Measurements from ENCODE around the gene STAG1.
"Not testable (repeated sequence)": the region's sequence is repeated elsewhere in the genome, so short reads cannot be mapped to it uniquely, and the experiment has no call there.

STAG1 gene

DNA sequence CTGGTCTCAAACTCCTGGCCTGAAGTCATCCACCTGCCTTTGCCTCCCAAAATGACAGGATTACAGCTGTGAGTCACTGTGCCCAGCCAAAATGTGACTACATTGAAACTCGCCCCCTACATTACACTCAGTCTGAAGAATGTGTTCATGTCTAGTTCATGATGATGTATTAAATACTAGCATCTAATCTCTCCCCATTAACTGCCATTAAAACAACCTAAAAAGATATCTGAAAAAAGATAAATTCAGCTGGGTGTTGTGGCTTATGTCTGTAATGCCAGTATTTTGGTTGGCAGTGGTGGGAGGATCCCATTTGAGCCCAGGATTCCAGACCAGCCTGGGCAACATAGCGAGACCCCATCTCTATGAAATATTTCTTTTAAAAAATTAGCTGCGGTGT is 342.6 kb downstream of the STAG1 start:
- H3K9me3 ChIP-seq (ENCODE audit: control insufficient read depth, insufficient read depth, low read length), result no peaks in the 10 kb centered on the region

DNA sequence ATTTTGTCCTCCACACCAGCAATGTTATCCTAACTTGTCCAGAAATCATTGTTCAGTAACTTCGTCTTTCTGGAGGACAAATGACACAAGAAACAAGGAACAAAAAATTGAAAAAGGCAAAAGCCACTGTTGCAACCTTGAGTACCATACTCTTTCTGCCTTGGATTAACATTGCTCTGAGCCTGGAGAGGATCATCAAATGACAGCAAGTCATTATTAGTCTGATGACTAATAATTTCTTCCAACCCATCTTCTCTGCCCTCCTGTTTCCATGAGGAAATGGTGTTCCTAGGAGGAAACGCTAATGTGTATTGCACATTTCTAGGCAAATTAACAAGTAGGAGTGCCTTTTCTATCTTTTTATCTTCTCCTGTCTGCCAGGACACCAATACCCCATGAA is 348.1 kb downstream of the STAG1 start:
- H3K9ac ChIP-seq (ENCODE audit: low read depth, low read length), result no peak overlapping the region
- H3K4me3 ChIP-seq (ENCODE audit: low read depth, low read length), result no peak overlapping the region

More for the DNA sequence above, 342.6 kb downstream of the STAG1 start:
- Histone ChIP-seq H3K4me1 (ENCODE audit: control insufficient read depth, insufficient read depth, low read length) (no peaks in the 10 kb centered on the region), H3K4me3 (ENCODE audit: low read depth, low read length) (no peak overlapping the region), H3K9ac (ENCODE audit: low read depth, low read length) (no peak overlapping the region), H3K27me3 (ENCODE audit: control insufficient read depth, insufficient read depth, low read length) (no peaks in the 10 kb centered on the region), H3K36me3 (ENCODE audit: control insufficient read depth, insufficient read depth, low read length) (no peaks in the 10 kb centered on the region)

DNA sequence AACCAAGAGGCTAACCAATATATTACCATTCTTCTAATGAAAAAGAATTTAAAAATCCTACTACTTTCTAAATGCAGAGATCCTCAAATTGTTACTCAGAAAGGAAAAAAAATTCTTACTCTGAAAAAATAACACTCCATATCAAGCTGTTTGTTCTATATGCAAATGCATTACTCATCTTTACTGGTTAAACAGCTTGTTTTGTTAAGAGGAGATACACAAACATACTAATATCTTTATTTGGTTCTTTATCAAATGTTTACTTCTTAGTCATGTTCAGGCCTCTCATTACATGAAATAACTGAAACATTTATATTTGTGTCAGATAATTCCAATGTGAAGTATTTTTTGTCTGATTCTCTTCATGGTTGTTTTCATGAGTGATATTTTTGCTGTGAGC is 355.3 kb downstream of the STAG1 start:
- no peaks in the 10 kb centered on the region for H3K9me3 ChIP-seq (ENCODE audit: control insufficient read depth, insufficient read depth, low read length)
- H3K4me3 ChIP-seq (ENCODE audit: low read depth, low read length), result no peak overlapping the region
- H3K27me3 ChIP-seq (ENCODE audit: control insufficient read depth, insufficient read depth, low read length), result no peaks in the 10 kb centered on the region
- no peak overlapping the region for H3K9ac ChIP-seq (ENCODE audit: low read depth, low read length)
- no peaks in the 10 kb centered on the region for H3K4me1 ChIP-seq (ENCODE audit: control insufficient read depth, insufficient read depth, low read length)
- no peaks in the 10 kb centered on the region for H3K36me3 ChIP-seq (ENCODE audit: control insufficient read depth, insufficient read depth, low read length)

More for the DNA sequence above, 348.1 kb downstream of the STAG1 start:
- Histone ChIP-seq H3K4me1 (ENCODE audit: control insufficient read depth, insufficient read depth, low read length) (no peaks in the 10 kb centered on the region), H3K36me3 (ENCODE audit: control insufficient read depth, insufficient read depth, low read length) (no peaks in the 10 kb centered on the region), H3K27me3 (ENCODE audit: control insufficient read depth, insufficient read depth, low read length) (no peaks in the 10 kb centered on the region), H3K9me3 (ENCODE audit: control insufficient read depth, insufficient read depth, low read length) (no peaks in the 10 kb centered on the region)

DNA sequence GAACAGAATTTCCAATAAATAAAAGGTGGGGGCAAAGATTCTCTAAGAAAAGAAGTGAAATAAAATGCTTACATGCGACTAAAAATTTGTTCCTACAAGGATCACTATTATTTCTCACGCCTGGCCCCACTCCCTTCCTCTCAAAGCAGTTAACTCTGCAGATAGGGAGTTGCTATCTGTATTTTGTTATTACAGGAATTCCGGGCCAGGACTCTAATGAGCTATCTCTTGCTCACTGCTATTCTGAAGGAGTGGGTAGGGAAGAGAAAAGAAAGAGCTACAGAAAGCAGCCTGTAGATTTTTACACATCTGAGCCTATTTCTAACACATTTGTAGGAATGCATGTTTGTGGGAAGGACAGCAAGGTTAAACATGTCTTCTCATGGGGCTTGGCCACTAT is 361.6 kb downstream of the STAG1 start:
- no peak overlapping the region for H3K9ac ChIP-seq (ENCODE audit: low read depth, low read length)
- H3K27me3 ChIP-seq (ENCODE audit: control insufficient read depth, insufficient read depth, low read length), result no peaks in the 10 kb centered on the region
- H3K4me3 ChIP-seq (ENCODE audit: low read depth, low read length), result no peak overlapping the region
- no peaks in the 10 kb centered on the region for H3K9me3 ChIP-seq (ENCODE audit: control insufficient read depth, insufficient read depth, low read length)
- no peaks in the 10 kb centered on the region for H3K4me1 ChIP-seq (ENCODE audit: control insufficient read depth, insufficient read depth, low read length)
- no peaks in the 10 kb centered on the region for H3K36me3 ChIP-seq (ENCODE audit: control insufficient read depth, insufficient read depth, low read length)

DNA sequence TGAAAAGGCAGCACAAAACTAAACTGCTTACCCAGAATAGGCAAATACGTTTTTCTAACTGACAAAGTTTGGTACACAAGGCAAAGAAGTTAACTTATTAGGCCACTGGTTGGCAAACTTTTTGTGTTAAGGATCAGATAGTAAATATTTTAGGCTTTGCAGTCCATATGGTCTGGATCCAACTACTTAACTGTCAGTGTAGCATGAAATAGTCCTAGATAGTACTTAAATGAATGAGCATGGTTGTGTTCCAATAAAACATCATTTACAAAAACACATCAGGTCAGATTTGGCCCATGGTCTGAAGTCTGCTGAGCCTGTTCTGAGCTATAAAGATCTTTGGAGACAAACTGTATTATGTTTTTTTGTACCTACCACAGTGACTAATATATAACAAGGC is 365.1 kb downstream of the STAG1 start:
- Histone ChIP-seq H3K9ac (ENCODE audit: low read depth, low read length) (no peak overlapping the region), H3K4me3 (ENCODE audit: low read depth, low read length) (no peak overlapping the region), H3K4me1 (ENCODE audit: control insufficient read depth, insufficient read depth, low read length) (no peaks in the 10 kb centered on the region), H3K27me3 (ENCODE audit: control insufficient read depth, insufficient read depth, low read length) (no peaks in the 10 kb centered on the region), H3K9me3 (ENCODE audit: control insufficient read depth, insufficient read depth, low read length) (no peaks in the 10 kb centered on the region), H3K36me3 (ENCODE audit: control insufficient read depth, insufficient read depth, low read length) (no peaks in the 10 kb centered on the region)

DNA sequence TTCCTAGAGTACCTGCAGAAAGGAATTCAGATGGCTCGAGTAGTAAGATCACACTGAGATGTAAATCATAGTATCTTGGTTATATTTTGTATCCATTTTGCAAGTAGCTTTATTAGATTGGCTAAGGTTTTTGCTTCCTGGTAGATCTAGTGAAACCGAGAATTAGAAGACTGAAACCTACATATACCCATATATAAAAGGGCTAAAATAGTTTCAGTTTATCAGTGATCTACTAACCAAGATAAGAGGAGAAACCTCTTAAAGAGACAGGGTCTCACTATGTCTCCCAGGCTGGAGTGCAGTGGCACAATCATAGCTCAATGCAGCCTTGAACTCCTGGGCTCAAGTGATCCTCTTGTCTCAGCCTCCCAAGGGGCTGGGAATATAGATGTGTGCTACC is 366.7 kb downstream of the STAG1 start:
- Histone ChIP-seq H3K36me3 (ENCODE audit: control insufficient read depth, insufficient read depth, low read length) (no peaks in the 10 kb centered on the region), H3K4me3 (ENCODE audit: low read depth, low read length) (no peak overlapping the region), H3K9ac (ENCODE audit: low read depth, low read length) (no peak overlapping the region), H3K9me3 (ENCODE audit: control insufficient read depth, insufficient read depth, low read length) (no peaks in the 10 kb centered on the region), H3K4me1 (ENCODE audit: control insufficient read depth, insufficient read depth, low read length) (no peaks in the 10 kb centered on the region), H3K27me3 (ENCODE audit: control insufficient read depth, insufficient read depth, low read length) (no peaks in the 10 kb centered on the region)

DNA sequence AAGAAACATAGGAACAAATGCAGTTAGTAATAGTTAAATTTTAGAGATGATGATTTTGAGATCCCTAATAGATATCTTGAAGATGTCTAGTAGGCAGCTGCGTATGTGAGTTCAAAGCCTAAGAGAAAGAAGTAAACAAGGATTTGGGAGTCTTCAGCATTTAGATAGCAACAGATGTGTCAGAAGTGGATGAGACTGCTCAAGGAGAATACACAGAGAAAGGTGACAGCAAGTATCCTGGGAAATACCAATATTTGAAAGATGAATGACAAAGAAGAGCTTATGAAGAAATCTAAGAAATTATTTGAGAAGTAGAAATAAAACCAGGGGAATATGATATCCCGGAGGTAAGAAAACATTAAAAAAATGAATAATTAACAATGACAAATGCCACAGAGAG is 371.1 kb downstream of the STAG1 start:
- H3K9ac ChIP-seq (ENCODE audit: low read depth, low read length), result no peak overlapping the region
- H3K9me3 ChIP-seq (ENCODE audit: control insufficient read depth, insufficient read depth, low read length), result no peaks in the 10 kb centered on the region
- H3K36me3 ChIP-seq (ENCODE audit: control insufficient read depth, insufficient read depth, low read length), result no peaks in the 10 kb centered on the region
- no peak overlapping the region for H3K4me3 ChIP-seq (ENCODE audit: low read depth, low read length)
- H3K4me1 ChIP-seq (ENCODE audit: control insufficient read depth, insufficient read depth, low read length), result no peaks in the 10 kb centered on the region
- H3K27me3 ChIP-seq (ENCODE audit: control insufficient read depth, insufficient read depth, low read length), result no peaks in the 10 kb centered on the region

DNA sequence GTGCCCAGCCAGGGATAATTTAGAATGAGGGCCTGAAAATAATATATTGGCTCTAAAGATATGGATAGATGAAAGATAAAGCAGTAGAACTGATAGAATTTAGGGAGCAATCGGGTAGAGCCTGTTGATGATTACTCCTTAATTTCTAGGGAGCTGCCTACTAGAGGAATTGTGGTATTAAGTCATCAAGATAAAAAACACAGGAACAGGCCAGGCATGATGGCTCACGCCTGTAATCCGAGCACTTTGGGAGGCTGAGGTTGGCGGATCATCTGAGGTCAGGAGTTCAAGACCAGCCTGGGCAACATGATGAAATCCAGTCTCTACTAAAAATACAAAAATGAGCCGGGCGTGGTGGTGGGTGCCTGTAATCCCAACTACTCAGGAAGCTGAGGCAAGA is 371.6 kb downstream of the STAG1 start:
- no peak overlapping the region for H3K4me3 ChIP-seq (ENCODE audit: low read depth, low read length)
- no peak overlapping the region for H3K9ac ChIP-seq (ENCODE audit: low read depth, low read length)
- H3K9me3 ChIP-seq (ENCODE audit: control insufficient read depth, insufficient read depth, low read length), result no peaks in the 10 kb centered on the region
- H3K4me1 ChIP-seq (ENCODE audit: control insufficient read depth, insufficient read depth, low read length), result no peaks in the 10 kb centered on the region
- H3K36me3 ChIP-seq (ENCODE audit: control insufficient read depth, insufficient read depth, low read length), result no peaks in the 10 kb centered on the region
- H3K27me3 ChIP-seq (ENCODE audit: control insufficient read depth, insufficient read depth, low read length), result no peaks in the 10 kb centered on the region

DNA sequence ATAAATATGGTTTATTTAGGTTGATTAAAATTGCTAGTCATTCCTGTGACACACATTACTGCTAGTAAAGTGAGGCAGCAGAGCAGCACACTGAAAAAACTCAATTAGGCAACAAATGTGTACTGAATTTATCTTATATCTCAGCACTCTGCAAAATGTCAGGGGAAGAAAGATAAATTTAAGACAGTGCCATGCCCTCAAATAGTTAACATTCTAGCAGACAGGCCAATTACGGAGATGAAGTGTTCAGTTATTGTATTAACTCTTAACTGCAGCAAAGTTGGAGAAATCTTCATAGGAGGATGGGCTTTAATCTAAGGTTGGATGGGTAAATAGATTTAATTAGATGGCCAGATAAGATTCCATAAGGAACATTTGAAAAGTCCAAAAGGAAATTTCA is 374.2 kb downstream of the STAG1 start:
- no peak overlapping the region for H3K9ac ChIP-seq (ENCODE audit: low read depth, low read length)
- no peaks in the 10 kb centered on the region for H3K27me3 ChIP-seq (ENCODE audit: control insufficient read depth, insufficient read depth, low read length)
- H3K4me3 ChIP-seq (ENCODE audit: low read depth, low read length), result no peak overlapping the region
- H3K9me3 ChIP-seq (ENCODE audit: control insufficient read depth, insufficient read depth, low read length), result no peaks in the 10 kb centered on the region
- no peaks in the 10 kb centered on the region for H3K36me3 ChIP-seq (ENCODE audit: control insufficient read depth, insufficient read depth, low read length)
- no peaks in the 10 kb centered on the region for H3K4me1 ChIP-seq (ENCODE audit: control insufficient read depth, insufficient read depth, low read length)

DNA sequence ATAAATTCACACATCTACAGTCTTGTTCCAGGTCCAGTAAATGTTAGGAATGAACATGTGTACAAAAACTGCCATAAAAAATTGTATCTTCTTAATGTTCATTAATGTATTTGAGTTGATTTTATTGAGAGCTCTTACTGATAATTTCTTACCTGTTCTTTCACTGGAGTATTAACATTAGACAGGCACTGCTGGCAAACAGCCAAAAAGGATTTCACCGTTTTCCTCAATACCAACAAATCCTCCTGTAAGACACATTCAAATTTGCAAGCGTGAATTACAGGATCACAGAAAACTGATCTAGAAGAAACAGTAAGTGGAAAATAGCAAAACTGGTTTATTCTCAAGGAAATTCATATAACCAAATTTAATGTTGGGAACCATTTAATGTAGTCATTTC is 374.7 kb downstream of the STAG1 start:
- no peaks in the 10 kb centered on the region for H3K36me3 ChIP-seq (ENCODE audit: control insufficient read depth, insufficient read depth, low read length)
- no peak overlapping the region for H3K9ac ChIP-seq (ENCODE audit: low read depth, low read length)
- H3K9me3 ChIP-seq (ENCODE audit: control insufficient read depth, insufficient read depth, low read length), result no peaks in the 10 kb centered on the region
- no peaks in the 10 kb centered on the region for H3K4me1 ChIP-seq (ENCODE audit: control insufficient read depth, insufficient read depth, low read length)
- H3K4me3 ChIP-seq (ENCODE audit: low read depth, low read length), result no peak overlapping the region
- H3K27me3 ChIP-seq (ENCODE audit: control insufficient read depth, insufficient read depth, low read length), result no peaks in the 10 kb centered on the region

DNA sequence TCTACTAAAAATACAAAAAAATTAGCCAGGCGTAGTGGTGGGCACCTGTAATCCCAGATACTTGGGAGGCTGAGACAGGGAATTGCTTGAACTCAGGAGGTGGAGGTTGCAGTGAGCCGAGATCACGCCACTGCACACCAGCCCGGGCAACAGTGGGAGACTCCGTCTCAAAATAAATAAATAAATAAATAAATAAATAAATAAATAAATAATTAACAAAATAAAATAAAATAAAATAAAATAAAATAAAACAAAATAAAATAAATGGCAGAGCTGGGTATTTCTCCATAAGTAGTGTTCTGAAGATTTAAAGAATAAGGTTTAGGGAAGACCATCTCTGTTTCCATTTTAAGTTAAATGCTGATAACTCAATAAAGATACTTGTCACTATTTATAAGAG is 376.4 kb downstream of the STAG1 start:
- not testable (repeated sequence) for H3K27me3 ChIP-seq (ENCODE audit: control insufficient read depth, insufficient read depth, low read length)

DNA sequence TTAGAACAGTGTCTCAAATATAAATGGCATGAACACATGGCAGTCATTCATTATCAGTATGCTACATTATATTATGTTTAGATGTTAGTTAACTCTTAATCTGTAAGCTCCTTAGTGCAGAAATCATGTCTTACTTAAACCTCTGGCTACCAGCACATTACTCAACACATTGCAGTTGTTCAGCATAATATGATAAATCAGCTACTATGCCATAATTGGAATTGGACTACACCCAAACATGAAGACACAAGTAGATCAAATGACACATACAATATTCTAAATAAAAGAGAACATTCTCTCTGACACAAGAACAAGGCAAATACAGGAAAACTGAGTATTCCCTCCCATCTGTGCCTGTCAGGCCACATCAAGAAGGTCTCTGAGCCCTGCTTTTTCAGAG is 385.9 kb downstream of the STAG1 start:
- no peaks in the 10 kb centered on the region for H3K4me1 ChIP-seq (ENCODE audit: control insufficient read depth, insufficient read depth, low read length)
- no peaks in the 10 kb centered on the region for H3K27me3 ChIP-seq (ENCODE audit: control insufficient read depth, insufficient read depth, low read length)
- H3K9me3 ChIP-seq (ENCODE audit: control insufficient read depth, insufficient read depth, low read length), result no peaks in the 10 kb centered on the region
- peaks cover 3% of the 10 kb centered on the region for H3K36me3 ChIP-seq (ENCODE audit: control insufficient read depth, insufficient read depth, low read length)
- H3K9ac ChIP-seq (ENCODE audit: low read depth, low read length), result no peak overlapping the region
- H3K4me3 ChIP-seq (ENCODE audit: low read depth, low read length), result no peak overlapping the region

More for the DNA sequence above, 376.4 kb downstream of the STAG1 start:
- not testable (repeated sequence) for H3K4me1 ChIP-seq (ENCODE audit: control insufficient read depth, insufficient read depth, low read length); H3K9ac ChIP-seq (ENCODE audit: low read depth, low read length); H3K9me3 ChIP-seq (ENCODE audit: control insufficient read depth, insufficient read depth, low read length); H3K36me3 ChIP-seq (ENCODE audit: control insufficient read depth, insufficient read depth, low read length); H3K4me3 ChIP-seq (ENCODE audit: low read depth, low read length)

DNA sequence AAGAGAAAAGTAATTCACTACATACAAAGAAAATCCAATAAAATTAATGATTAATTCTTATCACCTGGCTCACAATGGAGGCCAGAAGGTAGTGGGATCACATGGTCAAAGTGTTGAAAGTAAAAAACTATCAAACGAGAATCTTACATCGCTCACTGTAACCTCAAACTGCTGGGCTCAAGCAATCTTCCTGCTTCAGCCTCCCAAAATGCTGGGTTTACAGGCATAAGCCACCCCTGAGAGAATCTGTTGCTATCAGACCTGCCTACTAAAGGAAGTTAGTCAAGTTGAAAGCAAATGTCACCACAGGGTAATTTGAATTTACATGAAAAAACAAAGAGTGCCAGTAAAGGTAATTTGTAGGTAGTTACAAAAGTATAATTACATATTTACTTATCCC is 398.7 kb downstream of the STAG1 start:
- Histone ChIP-seq H3K9ac (ENCODE audit: low read depth, low read length) (no peak overlapping the region), H3K4me3 (ENCODE audit: low read depth, low read length) (no peak overlapping the region), H3K27me3 (ENCODE audit: control insufficient read depth, insufficient read depth, low read length) (no peaks in the 10 kb centered on the region), H3K4me1 (ENCODE audit: control insufficient read depth, insufficient read depth, low read length) (no peaks in the 10 kb centered on the region), H3K36me3 (ENCODE audit: control insufficient read depth, insufficient read depth, low read length) (no peaks in the 10 kb centered on the region), H3K9me3 (ENCODE audit: control insufficient read depth, insufficient read depth, low read length) (no peaks in the 10 kb centered on the region)
